ENCODE data around the gene ELK4. TPM values are rescaled to one million over a fixed set of nuclear protein-coding genes. Genes with fewer than 3 reads are reported as not detected.

ELK4 gene
- total RNA-seq, 1 experiment from 2014 or later: 39.0 TPM

GRCh38 chr1:205656236-205656635 is 24.4 kb upstream of the ELK4 start (continued):
- no peak for TF ChIP-seq GRHL2 (CRISPR knock-in tag; IDR thresholded peaks at IDR 0.05; ENCODE audit: insufficient replicate concordance, severe bottlenecking)
- no peak for TF ChIP-seq IRF2 (CRISPR knock-in tag; IDR thresholded peaks at IDR 0.05; ENCODE audit: borderline replicate concordance, low read depth)
- TF ChIP-seq ZBTB43 (CRISPR knock-in tag; IDR thresholded peaks at IDR 0.05): no peak
- no peak for TF ChIP-seq ATF1 (CRISPR knock-in tag; IDR thresholded peaks at IDR 0.05)
- TF ChIP-seq ESRRA (CRISPR knock-in tag; IDR thresholded peaks at IDR 0.05; ENCODE audit: borderline replicate concordance): no peak

- no peak for TF ChIP-seq ZNF532 (CRISPR knock-in tag; IDR thresholded peaks at IDR 0.05; ENCODE audit: borderline replicate concordance)
- Mint-ChIP-seq H3K27me3 (ENCODE audit: low read depth) (no peaks in the 10 kb centered on the region), H3K4me1 (peaks cover 19% of the 10 kb centered on the region), H3K9me3 (peaks cover 3% of the 10 kb centered on the region; the same call in 1 of the 2 replicates), H3K36me3 (no peaks in the 10 kb centered on the region), H3K4me3 (no peak overlapping the region), H3K27ac (no peak overlapping the region)
- DNase-seq (ENCODE audit: low spot score) (no peak), ATAC-seq (no peak)
- CTCF ChIA-PET: interaction anchor here (10.2 kb wide), 1 partner anchor 60 kb away, joined by 265 read pairs; no protein-coding TSS in a partner anchor
- POLR2A ChIA-PET: interaction anchor here (0.6 kb wide), 1 partner anchor 48 kb away, joined by 3 read pairs; no protein-coding TSS in a partner anchor
Observed at GRCh38 chr1:205652984-205653383, 21.2 kb upstream of the ELK4 start.

GRCh38 chr1:205650241-205650640 is 18.4 kb upstream of the ELK4 start:
- ATAC-seq: no peak
- no peaks in the 10 kb centered on the region for H3K36me3 Mint-ChIP-seq
- peaks cover 3% of the 10 kb centered on the region; the same call in 1 of the 2 replicates for H3K9me3 Mint-ChIP-seq
- H3K27me3 Mint-ChIP-seq (ENCODE audit: low read depth): no peaks in the 10 kb centered on the region
- DNase-seq (ENCODE audit: low spot score): no peak
- H3K27ac Mint-ChIP-seq: peak overlapping the region; percentile 18; the same call in 1 of the 2 replicates
- H3K4me3 Mint-ChIP-seq: no peak overlapping the region
- CTCF ChIA-PET: interaction anchor here (0.8 to 4.4 kb wide), 4 partner anchors 8 to 62 kb away, joined by 3 to 34 read pairs (median 12); partner anchors contain the start of gene ELK4
- POLR2A ChIA-PET: interaction anchor here (0.7 kb wide), 1 partner anchor 52 kb away, joined by 6 read pairs; no protein-coding TSS in a partner anchor
- H3K4me1 Mint-ChIP-seq: peaks cover 24% of the 10 kb centered on the region
- TF ChIP-seq SMAD3 (CRISPR knock-in tag; IDR thresholded peaks at IDR 0.05; ENCODE audit: borderline replicate concordance) (no peak), E2F1 (CRISPR knock-in tag; IDR thresholded peaks at IDR 0.05) (no peak), FOXP4 (CRISPR knock-in tag; IDR thresholded peaks at IDR 0.05) (no peak), ZNF396 (CRISPR knock-in tag; IDR thresholded peaks at IDR 0.05; ENCODE audit: borderline replicate concordance) (no peak), FOXP1 (CRISPR knock-in tag; IDR thresholded peaks at IDR 0.05; ENCODE audit: borderline replicate concordance) (no peak)

Measured in WTC11 (cell line).